Endodermal cell (in vitro differentiated cells): Measurements from ENCODE around the gene MYL5. TPM values are rescaled to one million over a fixed set of nuclear protein-coding genes. Genes with fewer than 3 reads are reported as not detected.
A peak's percentile ranks its signal among the peaks of the same experiment; 100 is the strongest.

Experiments
- DNase-seq: peaks from one replicate; pipeline ENCODE4 v3.0.0-alpha.2; 2017
- H3K27ac ChIP-seq: 2 replicates; pipeline ENCODE4 v1.5.1; 2013; ENCODE audit warnings: mild to moderate bottlenecking, low read depth, low read length, moderate library complexity
- H3K27me3 ChIP-seq: 2 replicates; pipeline ENCODE4 v1.6.1; 2013; ENCODE audit warnings: mild to moderate bottlenecking, low read length, moderate library complexity; ENCODE audit not compliant: insufficient read depth, control insufficient read depth, poor library complexity, severe bottlenecking
- H3K36me3 ChIP-seq: 2 replicates; pipeline ENCODE4 v1.7.0; 2013; ENCODE audit warnings: mild to moderate bottlenecking, low read length, moderate library complexity; ENCODE audit not compliant: control insufficient read depth, insufficient read depth
- H3K4me1 ChIP-seq: one replicate; pipeline ENCODE4 v1.7.0; 2013; ENCODE audit warnings: low read length; ENCODE audit not compliant: control insufficient read depth, insufficient read depth
- H3K4me3 ChIP-seq: 2 replicates; pipeline ENCODE4 v1.5.1; 2013; ENCODE audit warnings: mild to moderate bottlenecking, low read length, moderate library complexity
- H3K9ac ChIP-seq: 2 replicates; pipeline ENCODE4 v1.6.1; 2013; ENCODE audit warnings: mild to moderate bottlenecking, low read length, moderate library complexity; ENCODE audit not compliant: poor library complexity, severe bottlenecking; ENCODE audit errors: extremely low read depth
- H3K9me3 ChIP-seq: 2 replicates; pipeline ENCODE4 v1.6.1; 2013; ENCODE audit warnings: mild to moderate bottlenecking, low read length, moderate library complexity; ENCODE audit not compliant: control insufficient read depth
- H3K27ac Mint-ChIP-seq: 2 replicates; pipeline ENCODE4 v1.8.0; 2020; ENCODE audit warnings: mixed read lengths
- H3K27me3 Mint-ChIP-seq: 2 replicates; pipeline ENCODE4 v1.8.0; 2021; ENCODE audit warnings: mild to moderate bottlenecking, mixed read lengths; ENCODE audit not compliant: insufficient read depth
- H3K36me3 Mint-ChIP-seq: 2 replicates; pipeline ENCODE4 v1.8.0; 2020; ENCODE audit warnings: low read depth, mixed read lengths
- H3K4me1 Mint-ChIP-seq: 2 replicates; pipeline ENCODE4 v1.8.0; 2020; ENCODE audit warnings: mixed read lengths
- H3K4me3 Mint-ChIP-seq: 2 replicates; pipeline ENCODE4 v1.8.0; 2020; ENCODE audit warnings: mild to moderate bottlenecking, moderate library complexity, mixed read lengths
- H3K9me3 Mint-ChIP-seq: 2 replicates; pipeline ENCODE4 v1.8.0; 2020; ENCODE audit warnings: mild to moderate bottlenecking, mixed read lengths
- CTCF ChIP-seq: fragments of 200-600 bp; sonication (generic); conservative IDR thresholded peaks from 2 replicates; pipeline ENCODE4 v1.5.0; 2021; ENCODE audit warnings: antibody characterized with exemption, mild to moderate bottlenecking
- WGBS, 2 experiments: methylation state at CpG; one replicate each; pipeline versions ENCODE4 v1.1.5 to v1.1.7; 2013; ENCODE audit warnings: missing lambda C conversion rate in 2 of 2, mixed read lengths in 1 of 2; ENCODE audit not compliant: insufficient coverage in 1 of 2, insufficient read length in 1 of 2; 5-methylcytosine and 5-hydroxymethylcytosine counted together
- total RNA-seq, 2 donors: library from RNA; stranded (reverse); fragmentation: NEBNext Ultra II Directional in 1 of 2; extraction: Animal tissue kit (Norgen Biotek cat#: 25700) in 1 of 2; gene quantifications; 2 replicates in 1 of 2; 3 replicates in 1 of 2; pipeline ENCODE4 v1.2.1, GENCODE V29; 2021

Gene MYL5
- total RNA-seq, 2 donors from 2014 or later = 20.0 to 23.4 TPM

- no peak for TF ChIP-seq CTCF
- Histone ChIP-seq H3K4me1 (peaks cover 3% of the 10 kb centered on the region), H3K4me3 (no peak overlapping the region), H3K36me3 (no peaks in the 10 kb centered on the region), H3K27me3 (no peaks in the 10 kb centered on the region), H3K9ac (no peak overlapping the region), H3K9me3 (no peaks in the 10 kb centered on the region), H3K27ac (no peak overlapping the region)
- Mint-ChIP-seq H3K9me3 (no peaks in the 10 kb centered on the region), H3K36me3 (peaks cover 5% of the 10 kb centered on the region), H3K4me1 (no peaks in the 10 kb centered on the region), H3K27me3 (no peaks in the 10 kb centered on the region), H3K27ac (no peak overlapping the region), H3K4me3 (no peak overlapping the region)
- 94 to 95% methylated on average over 25 to 31 of the region's 31 CpGs for WGBS, 2 experiments
- DNase-seq = no peak
Measured at GRCh38 chr4:686413-687040, 12.2 kb downstream of the MYL5 start.

GRCh38 chr4:687048-687970 is 13.0 kb downstream of the MYL5 start:
- Histone ChIP-seq H3K36me3 (no peaks in the 10 kb centered on the region), H3K9me3 (no peaks in the 10 kb centered on the region), H3K4me1 (peaks cover 3% of the 10 kb centered on the region), H3K27me3 (no peaks in the 10 kb centered on the region), H3K4me3 (no peak overlapping the region), H3K9ac (no peak overlapping the region), H3K27ac (no peak overlapping the region)
- no peak for TF ChIP-seq CTCF
- Mint-ChIP-seq H3K4me3 (peak overlapping the region; percentile 53), H3K27ac (peak overlapping the region; percentile 30), H3K4me1 (no peaks in the 10 kb centered on the region), H3K27me3 (no peaks in the 10 kb centered on the region), H3K9me3 (no peaks in the 10 kb centered on the region), H3K36me3 (peaks cover 5% of the 10 kb centered on the region)
- 87 to 89% methylated on average over 31 to 38 of the region's 38 CpGs for WGBS, 2 experiments
- DNase-seq = peak; percentile 79

- no peaks in the 10 kb centered on the region for H3K36me3 ChIP-seq
- peaks cover 3% of the 10 kb centered on the region for H3K4me1 ChIP-seq
- Mint-ChIP-seq H3K4me3 (peak overlapping the region; percentile 53), H3K27ac (no peak overlapping the region), H3K27me3 (no peaks in the 10 kb centered on the region), H3K4me1 (peaks cover 7% of the 10 kb centered on the region), H3K9me3 (no peaks in the 10 kb centered on the region), H3K36me3 (peaks cover 5% of the 10 kb centered on the region)
- no peaks in the 10 kb centered on the region for H3K27me3 ChIP-seq
- H3K27ac ChIP-seq = no peak overlapping the region
- H3K4me3 ChIP-seq = peak overlapping the region; percentile 27
- 82 to 84% methylated on average over 15 to 26 of the region's 26 CpGs for WGBS, 2 experiments
- no peaks in the 10 kb centered on the region for H3K9me3 ChIP-seq
- peak; percentile 88 for DNase-seq
- no peak for TF ChIP-seq CTCF
- H3K9ac ChIP-seq = no peak overlapping the region
Measured at GRCh38 chr4:687971-688853, 13.9 kb downstream of the MYL5 start.
